Suprapubic skin (tissue), 4 donors: ENCODE data around the gene PRRT1. TPM values are rescaled to one million over a fixed set of nuclear protein-coding genes. Genes with fewer than 3 reads are reported as not detected.
"Not testable (repeated sequence)": the region's sequence is repeated elsewhere in the genome, so short reads cannot be mapped to it uniquely, and the experiment has no call there.

Experiments used
- DNase-seq, 2 donors: peaks; one replicate each; pipeline ENCODE4 v3.0.0-alpha.2; 2019; ENCODE audit warnings: low spot score in 2 of 2
- H3K27ac ChIP-seq: fragments of 200-600 bp; sonication (generic); one replicate; pipeline ENCODE4 v1.5.1; 2019
- H3K27me3 ChIP-seq: fragments of 200-600 bp; sonication (generic); one replicate; pipeline ENCODE4 v1.5.1; 2019
- H3K36me3 ChIP-seq: fragments of 200-600 bp; sonication (generic); one replicate; pipeline ENCODE4 v1.5.1; 2019
- H3K4me1 ChIP-seq: fragments of 200-600 bp; sonication (generic); one replicate; pipeline ENCODE4 v1.5.1; 2019
- H3K4me3 ChIP-seq: fragments of 200-600 bp; sonication (generic); one replicate; pipeline ENCODE4 v1.5.1; 2019; ENCODE audit warnings: mild to moderate bottlenecking
- H3K9me3 ChIP-seq: fragments of 200-600 bp; sonication (generic); one replicate; pipeline ENCODE4 v1.5.1; 2019
- EP300 ChIP-seq: sonication (generic); formaldehyde crosslinking; IDR thresholded peaks from one replicate; pipeline ENCODE4 v1.6.1; 2017; ENCODE audit warnings: antibody characterized with exemption
- POLR2A ChIP-seq, 2 donors: fragments of 450-650 bp; IDR thresholded peaks; one replicate each; pipeline ENCODE4 v1.6.1; 2017; ENCODE audit warnings: antibody characterized with exemption in 2 of 2, mild to moderate bottlenecking in 2 of 2, moderate library complexity in 2 of 2
- POLR2AphosphoS5 ChIP-seq, 3 donors: sonication (generic); formaldehyde crosslinking; IDR thresholded peaks; one replicate each; pipeline ENCODE4 v1.6.1; 2017; ENCODE audit warnings: antibody characterized with exemption in 3 of 3
- WGBS: methylation state at CpG from one replicate; pipeline ENCODE4 v1.1.5; 2018; 5-methylcytosine and 5-hydroxymethylcytosine counted together
- total RNA-seq, 4 donors: library from RNA; depleted of rRNA; stranded (reverse); fragments of >200 nt; gene quantifications; one replicate each; pipeline ENCODE4 v1.1.0, GENCODE V29; 2016
- TF ChIP-seq, protein P1 (sequence below), 2 donors: fragments of 200-600 bp in 1 of 2; fragments of 450-650 bp in 1 of 2; sonication (generic) in 1 of 2; IDR thresholded peaks; one replicate each; pipeline ENCODE4 v1.5.1; 2016 to 2019; ENCODE audit warnings: antibody characterized with exemption in 2 of 2, mild to moderate bottlenecking in 1 of 2, moderate library complexity in 1 of 2

Gene PRRT1
- total RNA-seq, 4 donors from 2014 or later, result 0.42 to 2.1 (median 0.45) TPM

DNA sequence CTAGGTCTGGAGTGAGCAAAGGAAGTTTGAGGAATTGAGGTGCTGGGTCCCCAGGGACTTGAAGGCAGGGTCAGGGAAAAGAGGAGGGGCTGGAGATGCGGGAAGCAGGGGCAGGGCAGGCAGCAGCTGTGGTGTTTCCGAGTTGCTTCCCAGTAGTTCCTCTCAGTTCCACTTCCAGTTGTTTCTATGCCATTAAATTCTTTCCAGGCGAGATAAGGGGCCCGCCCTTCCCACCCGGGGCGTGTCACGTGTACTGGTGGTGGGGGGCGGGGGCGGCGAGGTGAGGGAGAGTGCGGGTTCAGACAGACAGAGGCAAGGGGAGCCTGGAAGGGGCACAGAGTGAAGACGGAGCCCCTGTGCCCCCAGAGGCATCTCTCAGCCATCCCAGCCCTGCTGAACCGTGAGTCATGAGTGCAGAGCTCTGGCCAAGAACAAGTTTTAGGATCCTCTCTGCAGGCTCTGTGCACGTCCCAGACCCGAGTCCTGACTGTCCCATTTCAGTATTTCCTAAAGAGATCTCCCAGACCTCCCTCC lies 43.6 kb downstream of the PRRT1 start:
- Histone ChIP-seq H3K27ac (peak overlapping the region; percentile 92), H3K4me1 (peaks cover 63% of the 10 kb centered on the region), H3K36me3 (no peaks in the 10 kb centered on the region), H3K27me3 (no peaks in the 10 kb centered on the region), H3K4me3 (peak overlapping the region; percentile 45), H3K9me3 (no peaks in the 10 kb centered on the region)
- DNase-seq, result peak in 1 of 2 donors; percentile 90
- TF ChIP-seq, protein P1, sequence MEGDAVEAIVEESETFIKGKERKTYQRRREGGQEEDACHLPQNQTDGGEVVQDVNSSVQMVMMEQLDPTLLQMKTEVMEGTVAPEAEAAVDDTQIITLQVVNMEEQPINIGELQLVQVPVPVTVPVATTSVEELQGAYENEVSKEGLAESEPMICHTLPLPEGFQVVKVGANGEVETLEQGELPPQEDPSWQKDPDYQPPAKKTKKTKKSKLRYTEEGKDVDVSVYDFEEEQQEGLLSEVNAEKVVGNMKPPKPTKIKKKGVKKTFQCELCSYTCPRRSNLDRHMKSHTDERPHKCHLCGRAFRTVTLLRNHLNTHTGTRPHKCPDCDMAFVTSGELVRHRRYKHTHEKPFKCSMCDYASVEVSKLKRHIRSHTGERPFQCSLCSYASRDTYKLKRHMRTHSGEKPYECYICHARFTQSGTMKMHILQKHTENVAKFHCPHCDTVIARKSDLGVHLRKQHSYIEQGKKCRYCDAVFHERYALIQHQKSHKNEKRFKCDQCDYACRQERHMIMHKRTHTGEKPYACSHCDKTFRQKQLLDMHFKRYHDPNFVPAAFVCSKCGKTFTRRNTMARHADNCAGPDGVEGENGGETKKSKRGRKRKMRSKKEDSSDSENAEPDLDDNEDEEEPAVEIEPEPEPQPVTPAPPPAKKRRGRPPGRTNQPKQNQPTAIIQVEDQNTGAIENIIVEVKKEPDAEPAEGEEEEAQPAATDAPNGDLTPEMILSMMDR (IDR thresholded peaks at IDR 0.05), result no peak
- TF ChIP-seq EP300 (no peak), POLR2A (IDR thresholded peaks at IDR 0.05) (peak in 1 of 2 donors; percentile 61), POLR2AphosphoS5 (IDR thresholded peaks at IDR 0.05) (peak in 1 of 3 donors; percentile 49)
- under 1% methylated on average over 11 of the region's 15 CpGs for WGBS

DNA sequence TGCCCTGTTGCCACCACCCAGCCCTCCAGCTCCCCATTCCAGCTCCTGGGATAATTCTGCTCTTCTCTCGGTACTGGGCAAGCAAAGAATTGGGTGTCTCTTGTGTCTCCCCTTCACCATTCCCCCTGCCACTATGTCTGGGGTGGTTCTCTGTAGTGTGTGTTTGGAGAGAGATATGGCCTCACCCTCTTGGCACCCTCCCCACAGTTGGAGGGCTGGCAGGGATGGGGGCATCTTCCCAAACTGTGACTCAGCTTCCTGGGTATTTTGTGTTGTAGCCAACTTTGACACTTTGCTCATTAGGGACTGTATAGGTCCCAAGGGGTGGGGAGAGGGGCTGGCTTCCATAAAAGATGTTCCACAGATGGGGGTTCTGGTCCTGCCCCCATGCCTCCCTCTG lies 44.3 kb downstream of the PRRT1 start:
- peak overlapping the region; percentile 45 for H3K4me3 ChIP-seq
- 55% methylated on average over 1 of the region's 1 CpG for WGBS
- H3K27ac ChIP-seq, result peak overlapping the region; percentile 92
- H3K27me3 ChIP-seq, result no peaks in the 10 kb centered on the region
- H3K9me3 ChIP-seq, result no peaks in the 10 kb centered on the region
- no peaks in the 10 kb centered on the region for H3K36me3 ChIP-seq
- TF ChIP-seq POLR2AphosphoS5 (IDR thresholded peaks at IDR 0.05) (peak in 1 of 3 donors; percentile 37), EP300 (no peak)
- DNase-seq, result no peak
- peaks cover 58% of the 10 kb centered on the region for H3K4me1 ChIP-seq

DNA sequence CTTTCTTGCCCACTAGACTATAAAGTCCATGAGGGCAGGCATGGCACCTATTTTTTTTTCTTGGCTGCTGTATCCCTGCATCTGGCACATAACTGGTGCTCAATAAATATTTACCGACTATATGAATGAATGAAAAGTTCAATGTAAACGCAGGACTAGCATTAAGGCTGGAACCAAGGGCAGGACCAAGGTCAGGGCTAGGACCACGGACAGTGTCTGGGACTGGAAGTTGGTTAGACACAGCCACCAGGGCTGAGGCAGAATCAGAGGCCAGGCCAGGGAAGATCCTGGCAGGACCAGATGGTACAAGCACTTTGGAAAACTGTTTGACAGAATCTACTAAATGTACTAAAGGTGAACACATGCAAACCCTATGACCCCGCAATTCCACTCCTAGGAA lies 46.3 kb downstream of the PRRT1 start:
- Histone ChIP-seq H3K27ac (no peak overlapping the region), H3K27me3 (no peaks in the 10 kb centered on the region), H3K9me3 (no peaks in the 10 kb centered on the region), H3K36me3 (no peaks in the 10 kb centered on the region), H3K4me3 (no peak overlapping the region), H3K4me1 (peaks cover 46% of the 10 kb centered on the region)
- DNase-seq, result no peak
- no peak for TF ChIP-seq POLR2A (IDR thresholded peaks at IDR 0.05)
- TF ChIP-seq, protein P1 (IDR thresholded peaks at IDR 0.05), result no peak
- TF ChIP-seq EP300, result no peak
- no peak for TF ChIP-seq POLR2AphosphoS5 (IDR thresholded peaks at IDR 0.05)
- WGBS, result 88% methylated on average over 4 of the region's 4 CpGs

DNA sequence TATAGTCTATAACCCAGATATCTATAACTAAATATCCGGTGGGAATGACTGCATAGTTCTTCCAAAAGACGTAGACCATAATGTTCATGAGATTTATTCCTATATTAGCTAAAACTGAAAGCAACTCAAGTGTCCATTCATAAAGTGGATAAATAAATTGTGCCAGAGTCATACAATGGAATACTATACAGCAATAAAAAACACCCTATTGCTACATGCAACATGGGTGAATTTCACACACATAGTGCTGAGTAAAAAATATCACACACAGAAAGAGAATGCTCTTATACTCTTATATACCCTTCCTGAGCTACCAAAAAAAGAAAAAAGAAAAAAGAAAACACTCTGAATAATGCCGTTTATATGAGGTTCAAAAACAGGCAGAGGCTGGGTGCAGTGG lies 49.5 kb downstream of the PRRT1 start:
- no peak overlapping the region for H3K4me3 ChIP-seq
- H3K27ac ChIP-seq, result no peak overlapping the region
- TF ChIP-seq POLR2A (IDR thresholded peaks at IDR 0.05), result no peak
- TF ChIP-seq, protein P1 (IDR thresholded peaks at IDR 0.05), result no peak
- peaks cover 14% of the 10 kb centered on the region for H3K4me1 ChIP-seq
- peaks cover 3% of the 10 kb centered on the region for H3K36me3 ChIP-seq
- no peaks in the 10 kb centered on the region for H3K9me3 ChIP-seq
- 94% methylated on average over 3 of the region's 3 CpGs for WGBS
- peaks cover 5% of the 10 kb centered on the region for H3K27me3 ChIP-seq
- DNase-seq, result no peak

DNA sequence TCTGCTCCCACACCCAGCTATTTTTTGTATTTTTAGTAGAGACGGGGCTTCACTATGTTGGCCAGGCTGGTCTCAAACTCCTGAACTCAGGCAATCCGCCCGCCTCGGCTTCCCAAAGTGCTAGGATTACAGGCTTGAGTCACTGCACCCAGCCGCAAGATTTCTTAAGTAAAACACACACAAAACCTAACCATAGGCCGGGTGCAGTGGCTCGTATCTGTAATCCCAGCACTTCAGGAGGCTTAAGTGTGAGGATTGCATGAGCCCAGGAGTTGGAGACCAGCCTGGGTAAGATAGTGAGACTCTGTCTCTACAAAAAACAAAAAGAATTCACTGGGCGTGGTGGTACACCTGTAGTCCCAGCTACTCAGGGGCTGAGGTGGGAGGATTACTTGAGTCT lies 51.5 kb downstream of the PRRT1 start:
- H3K9me3 ChIP-seq, DNase-seq, H3K4me3 ChIP-seq, H3K27ac ChIP-seq: not testable (repeated sequence)
- WGBS, result 92% methylated on average over 8 of the region's 8 CpGs
- Histone ChIP-seq H3K36me3 (peaks cover 14% of the 10 kb centered on the region), H3K27me3 (peaks cover 24% of the 10 kb centered on the region), H3K4me1 (peaks cover 15% of the 10 kb centered on the region)

Other genes starting within 250 kb of the PRRT1 start
- 1 to 10 TPM in 3 of 4 donors, under 1 TPM in 1; 0.49 to 2.6 (median 1.5) TPM for gene ZBTB12, start 249.9 kb downstream of the PRRT1 start, total RNA-seq
- 1 to 10 TPM; 2.6 to 6.4 (median 4.1) TPM for gene C2, start 224.2 kb downstream of the PRRT1 start, total RNA-seq
- gene CFB, start 205.8 kb downstream of the PRRT1 start, total RNA-seq, result 1 to 10 TPM; 3.7 to 6.8 (median 5.1) TPM
- 10 to 100 TPM; 56.7 to 72.1 (median 65.8) TPM for gene NELFE, start 193.0 kb downstream of the PRRT1 start, total RNA-seq
- 10 to 100 TPM; 31.3 to 60.4 (median 49.3) TPM for gene SKIC2, start 192.8 kb downstream of the PRRT1 start, total RNA-seq
- gene DXO, start 179.8 kb downstream of the PRRT1 start, total RNA-seq, result 10 to 100 TPM; 13.1 to 25.3 (median 16.4) TPM
- 10 to 100 TPM in 1 of 4 donors, 1 to 10 TPM in 3; 4.0 to 10.2 (median 5.3) TPM for gene C4A, start 169.9 kb downstream of the PRRT1 start, total RNA-seq
- 1 to 10 TPM; 1.3 to 9.4 (median 5.1) TPM for gene C4B, start 137.1 kb downstream of the PRRT1 start, total RNA-seq
- gene CYP21A2, start 113.5 kb downstream of the PRRT1 start, total RNA-seq, result 1 to 10 TPM in 1 of 4 donors, under 1 TPM in 1, not detected in 2; 0.39 to 2.3 TPM
- gene TNXB, start 42.6 kb downstream of the PRRT1 start, total RNA-seq, result 10 to 100 TPM; 25.7 to 52.5 (median 40.2) TPM
- 100 to 1,000 TPM in 1 of 4 donors, 10 to 100 TPM in 3; 55.8 to 161 (median 74.0) TPM for gene ATF6B, start 23.7 kb downstream of the PRRT1 start, total RNA-seq
- gene FKBPL, start 21.7 kb downstream of the PRRT1 start, total RNA-seq, result 10 to 100 TPM in 1 of 4 donors, 1 to 10 TPM in 3; 3.5 to 10.6 (median 5.6) TPM
- 100 to 1,000 TPM in 1 of 4 donors, 10 to 100 TPM in 3; 42.8 to 183 (median 72.2) TPM for gene PPT2, start 2.2 kb upstream of the PRRT1 start, total RNA-seq
- gene EGFL8, start 12.7 kb upstream of the PRRT1 start, total RNA-seq, result 10 to 100 TPM in 3 of 4 donors, 1 to 10 TPM in 1; 7.3 to 66.5 (median 15.4) TPM
- gene AGPAT1, start 24.1 kb upstream of the PRRT1 start, total RNA-seq, result 10 to 100 TPM; 30.4 to 68.9 (median 42.6) TPM
- 10 to 100 TPM; 55.7 to 73.0 (median 63.4) TPM for gene RNF5, start 26.5 kb upstream of the PRRT1 start, total RNA-seq
- gene AGER, start 32.3 kb upstream of the PRRT1 start, total RNA-seq, result 1 to 10 TPM in 3 of 4 donors, not detected in 1; 1.5 to 9.9 (median 4.8) TPM
- 10 to 100 TPM; 51.0 to 84.7 (median 63.8) TPM for gene PBX2, start 38.3 kb upstream of the PRRT1 start, total RNA-seq
- gene GPSM3, start 40.7 kb upstream of the PRRT1 start, total RNA-seq, result 1 to 10 TPM; 4.8 to 5.5 (median 5.1) TPM
- 10 to 100 TPM in 2 of 4 donors, 1 to 10 TPM in 2; 5.3 to 22.0 (median 10.2) TPM for gene NOTCH4, start 72.1 kb upstream of the PRRT1 start, total RNA-seq
- not detected for gene TSBP1, start 220.0 kb upstream of the PRRT1 start, total RNA-seq